Neural cell (in vitro differentiated cells): ENCODE results near the gene NAALADL1.

Experiments used
- EZH2 ChIP-seq: fragments of 200-600, 300-800 bp; shearing (Covaris generic), sonication (generic); IDR thresholded peaks from 2 replicates; pipeline ENCODE4 v1.6.1; 2014; ENCODE audit warnings: antibody characterized with exemption, low read length, borderline replicate concordance, mild to moderate bottlenecking; ENCODE audit not compliant: insufficient read depth, poor library complexity, severe bottlenecking
- MXI1 ChIP-seq: fragments of 450-650 bp; conservative IDR thresholded peaks from 2 replicates; pipeline ENCODE4 v1.6.1; 2014; ENCODE audit warnings: antibody characterized with exemption, mild to moderate bottlenecking; ENCODE audit not compliant: poor library complexity, severe bottlenecking
- RAD21 ChIP-seq: fragments of 450-650 bp; conservative IDR thresholded peaks from 2 replicates; pipeline ENCODE4 v1.6.1; 2014; ENCODE audit warnings: antibody characterized with exemption, mild to moderate bottlenecking, moderate library complexity
- TF ChIP-seq, protein P1 (sequence below): fragments of 450-650 bp; IDR thresholded peaks from 2 replicates; pipeline ENCODE4 v1.5.1; 2014; ENCODE audit warnings: antibody characterized with exemption, mild to moderate bottlenecking, moderate library complexity; ENCODE audit not compliant: poor library complexity, severe bottlenecking
- TF ChIP-seq, protein P2 (sequence below): IDR thresholded peaks from 2 replicates; pipeline ENCODE4 v1.6.1; 2012; ENCODE audit warnings: borderline replicate concordance

- TF ChIP-seq, protein P1, sequence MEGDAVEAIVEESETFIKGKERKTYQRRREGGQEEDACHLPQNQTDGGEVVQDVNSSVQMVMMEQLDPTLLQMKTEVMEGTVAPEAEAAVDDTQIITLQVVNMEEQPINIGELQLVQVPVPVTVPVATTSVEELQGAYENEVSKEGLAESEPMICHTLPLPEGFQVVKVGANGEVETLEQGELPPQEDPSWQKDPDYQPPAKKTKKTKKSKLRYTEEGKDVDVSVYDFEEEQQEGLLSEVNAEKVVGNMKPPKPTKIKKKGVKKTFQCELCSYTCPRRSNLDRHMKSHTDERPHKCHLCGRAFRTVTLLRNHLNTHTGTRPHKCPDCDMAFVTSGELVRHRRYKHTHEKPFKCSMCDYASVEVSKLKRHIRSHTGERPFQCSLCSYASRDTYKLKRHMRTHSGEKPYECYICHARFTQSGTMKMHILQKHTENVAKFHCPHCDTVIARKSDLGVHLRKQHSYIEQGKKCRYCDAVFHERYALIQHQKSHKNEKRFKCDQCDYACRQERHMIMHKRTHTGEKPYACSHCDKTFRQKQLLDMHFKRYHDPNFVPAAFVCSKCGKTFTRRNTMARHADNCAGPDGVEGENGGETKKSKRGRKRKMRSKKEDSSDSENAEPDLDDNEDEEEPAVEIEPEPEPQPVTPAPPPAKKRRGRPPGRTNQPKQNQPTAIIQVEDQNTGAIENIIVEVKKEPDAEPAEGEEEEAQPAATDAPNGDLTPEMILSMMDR: no peak
- TF ChIP-seq MXI1 (no peak), RAD21 (no peak), EZH2 (no peak)
- TF ChIP-seq, protein P2, sequence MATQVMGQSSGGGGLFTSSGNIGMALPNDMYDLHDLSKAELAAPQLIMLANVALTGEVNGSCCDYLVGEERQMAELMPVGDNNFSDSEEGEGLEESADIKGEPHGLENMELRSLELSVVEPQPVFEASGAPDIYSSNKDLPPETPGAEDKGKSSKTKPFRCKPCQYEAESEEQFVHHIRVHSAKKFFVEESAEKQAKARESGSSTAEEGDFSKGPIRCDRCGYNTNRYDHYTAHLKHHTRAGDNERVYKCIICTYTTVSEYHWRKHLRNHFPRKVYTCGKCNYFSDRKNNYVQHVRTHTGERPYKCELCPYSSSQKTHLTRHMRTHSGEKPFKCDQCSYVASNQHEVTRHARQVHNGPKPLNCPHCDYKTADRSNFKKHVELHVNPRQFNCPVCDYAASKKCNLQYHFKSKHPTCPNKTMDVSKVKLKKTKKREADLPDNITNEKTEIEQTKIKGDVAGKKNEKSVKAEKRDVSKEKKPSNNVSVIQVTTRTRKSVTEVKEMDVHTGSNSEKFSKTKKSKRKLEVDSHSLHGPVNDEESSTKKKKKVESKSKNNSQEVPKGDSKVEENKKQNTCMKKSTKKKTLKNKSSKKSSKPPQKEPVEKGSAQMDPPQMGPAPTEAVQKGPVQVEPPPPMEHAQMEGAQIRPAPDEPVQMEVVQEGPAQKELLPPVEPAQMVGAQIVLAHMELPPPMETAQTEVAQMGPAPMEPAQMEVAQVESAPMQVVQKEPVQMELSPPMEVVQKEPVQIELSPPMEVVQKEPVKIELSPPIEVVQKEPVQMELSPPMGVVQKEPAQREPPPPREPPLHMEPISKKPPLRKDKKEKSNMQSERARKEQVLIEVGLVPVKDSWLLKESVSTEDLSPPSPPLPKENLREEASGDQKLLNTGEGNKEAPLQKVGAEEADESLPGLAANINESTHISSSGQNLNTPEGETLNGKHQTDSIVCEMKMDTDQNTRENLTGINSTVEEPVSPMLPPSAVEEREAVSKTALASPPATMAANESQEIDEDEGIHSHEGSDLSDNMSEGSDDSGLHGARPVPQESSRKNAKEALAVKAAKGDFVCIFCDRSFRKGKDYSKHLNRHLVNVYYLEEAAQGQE: no peak
These were observed 8.0 kb upstream of the NAALADL1 start for GRCh38 chr11:65066315-65066714.
